HepG2 (cell line): ENCODE measurements around the gene SKI. TPM values are rescaled to one million over a fixed set of nuclear protein-coding genes. Genes with fewer than 3 reads are reported as not detected.

Source experiments
- ARID2 ChIP-seq: sonication (generic); formaldehyde crosslinking; IDR thresholded peaks from 2 replicates; pipeline ENCODE4 v1.8.1; 2022; ENCODE audit warnings: mild to moderate bottlenecking, missing genetic modification reagents, borderline replicate concordance
- CBX5 ChIP-seq: sonication (generic); formaldehyde crosslinking; IDR thresholded peaks from 2 replicates; pipeline ENCODE4 v1.4.0; 2020; ENCODE audit warnings: missing genetic modification reagents, borderline replicate concordance
- HNRNPLL ChIP-seq: fragments of 200-400 bp; formaldehyde crosslinking; IDR thresholded peaks from 2 replicates; pipeline ENCODE4 v1.6.1; 2017; ENCODE audit warnings: mild to moderate bottlenecking, low read depth, low read length; ENCODE audit not compliant: poor library complexity, severe bottlenecking
- HOXA3 ChIP-seq: sonication (generic); formaldehyde crosslinking; IDR thresholded peaks from 2 replicates; pipeline ENCODE4 v1.5.0; 2020; ENCODE audit warnings: missing genetic modification reagents
- HOXA9 ChIP-seq: sonication (generic); formaldehyde crosslinking; IDR thresholded peaks from 2 replicates; pipeline ENCODE4 v1.8.1; 2022; ENCODE audit warnings: missing genetic modification reagents, mild to moderate bottlenecking, moderate library complexity, borderline replicate concordance
- KDM2A ChIP-seq: sonication (generic); formaldehyde crosslinking; IDR thresholded peaks from 2 replicates; pipeline ENCODE4 v1.4.0; 2020; ENCODE audit warnings: low read depth, missing genetic modification reagents, borderline replicate concordance
- KMT2A ChIP-seq: sonication (generic); formaldehyde crosslinking; IDR thresholded peaks from 2 replicates; pipeline ENCODE4 v1.4.0; 2020; ENCODE audit warnings: missing genetic modification reagents
- MED8 ChIP-seq: sonication (generic); formaldehyde crosslinking; IDR thresholded peaks from 2 replicates; pipeline ENCODE4 v1.8.1; 2023; ENCODE audit warnings: mild to moderate bottlenecking, missing genetic modification reagents; ENCODE audit not compliant: insufficient replicate concordance
- NAIF1 ChIP-seq: sonication (generic); formaldehyde crosslinking; IDR thresholded peaks from 2 replicates; pipeline ENCODE4 v1.5.0; 2020; ENCODE audit warnings: mild to moderate bottlenecking, missing genetic modification reagents, borderline replicate concordance
- NONO ChIP-seq, 2 experiments: fragments of 450-650 bp in 1 of 2; sonication (generic) in 1 of 2; formaldehyde crosslinking in 1 of 2; IDR thresholded peaks in 1 of 2; conservative IDR thresholded peaks in 1 of 2; 2 replicates each; pipeline versions ENCODE4 v1.6.1 to v1.8.0; 2017 to 2022; ENCODE audit warnings: mild to moderate bottlenecking in 1 of 2, missing genetic modification reagents in 1 of 2, moderate library complexity in 1 of 2
- PHF8 ChIP-seq: sonication (generic); formaldehyde crosslinking; IDR thresholded peaks from 2 replicates; pipeline ENCODE4 v1.5.0; 2020; ENCODE audit warnings: missing genetic modification reagents
- RAD21 ChIP-seq: fragments of 450-650 bp; formaldehyde crosslinking; IDR thresholded peaks from 2 replicates; pipeline ENCODE4 v1.5.0; 2020; ENCODE audit warnings: mild to moderate bottlenecking
- RARA ChIP-seq: IDR thresholded peaks from 2 replicates; pipeline ENCODE4 v1.6.1; 2016; ENCODE audit warnings: missing genetic modification reagents, missing compliant biosample characterization
- SATB2 ChIP-seq: sonication (generic); formaldehyde crosslinking; IDR thresholded peaks from 2 replicates; pipeline ENCODE4 v1.5.0; 2020; ENCODE audit warnings: missing genetic modification reagents
- SMAD1 ChIP-seq: sonication (generic); formaldehyde crosslinking; IDR thresholded peaks from 2 replicates; pipeline ENCODE4 v1.4.0; 2020; ENCODE audit warnings: missing genetic modification reagents, low read depth, mild to moderate bottlenecking, borderline replicate concordance
- TBX2 ChIP-seq: sonication (generic); formaldehyde crosslinking; IDR thresholded peaks from 2 replicates; pipeline ENCODE4 v1.5.0; 2020; ENCODE audit warnings: missing genetic modification reagents, mild to moderate bottlenecking, borderline replicate concordance
- TSC22D2 ChIP-seq: sonication (generic); formaldehyde crosslinking; IDR thresholded peaks from 2 replicates; pipeline ENCODE4 v1.5.1; 2020; ENCODE audit warnings: missing genetic modification reagents, mild to moderate bottlenecking, borderline replicate concordance
- ZBTB38 ChIP-seq: sonication (generic); formaldehyde crosslinking; IDR thresholded peaks from 2 replicates; pipeline ENCODE4 v1.5.1; 2020; ENCODE audit warnings: mild to moderate bottlenecking, missing genetic modification reagents
- ZNF143 ChIP-seq: sonication (generic); formaldehyde crosslinking; IDR thresholded peaks from 2 replicates; pipeline ENCODE4 v1.4.0; 2020; ENCODE audit warnings: missing genetic modification reagents
- ZNF768 ChIP-seq: sonication (generic); formaldehyde crosslinking; IDR thresholded peaks from 2 replicates; pipeline ENCODE4 v1.4.0; 2020; ENCODE audit warnings: missing genetic modification reagents
- polyA plus RNA-seq, 8 experiments: library from polyadenylated mRNA; depleted of rRNA in 3 of 8; stranded (reverse) in 7 of 8; unstranded in 1 of 8; fragments of >200 nt; fragmentation: Illumina TruSeq in 4 of 8; extraction: Trizol in 4 of 8; gene quantifications; 2 replicates each; pipeline versions ENCODE4 v1.2.1 to v1.2.3, GENCODE V29; 2011 to 2016; ENCODE audit warnings: low read depth in 4 of 8, missing spikeins in 1 of 8, mixed read lengths in 1 of 8; ENCODE audit not compliant: insufficient read depth in 1 of 8
- total RNA-seq, 5 experiments: library from RNA; depleted of rRNA; stranded (reverse); fragments of >200 nt; fragmentation: Illumina TruSeq; extraction: Trizol; gene quantifications; 2 replicates each; pipeline ENCODE4 v1.2.3, GENCODE V29; 2016; ENCODE audit warnings: low read depth in 1 of 5
- TF ChIP-seq, protein P1 (sequence below): sonication (generic); formaldehyde crosslinking; IDR thresholded peaks from 2 replicates; pipeline ENCODE4 v1.5.0; 2020; ENCODE audit warnings: missing genetic modification reagents, mild to moderate bottlenecking, borderline replicate concordance
- TF ChIP-seq, protein P2 (sequence below): sonication (generic); formaldehyde crosslinking; IDR thresholded peaks from 2 replicates; pipeline ENCODE4 v1.5.0; 2020; ENCODE audit warnings: missing genetic modification reagents, mild to moderate bottlenecking, borderline replicate concordance
- TF ChIP-seq, protein P3 (sequence below): sonication (generic); formaldehyde crosslinking; IDR thresholded peaks from 2 replicates; pipeline ENCODE4 v1.4.0; 2020; ENCODE audit warnings: mild to moderate bottlenecking, missing genetic modification reagents
- TF ChIP-seq, protein P4 (sequence below): sonication (generic); formaldehyde crosslinking; IDR thresholded peaks from 2 replicates; pipeline ENCODE4 v1.4.0; 2020; ENCODE audit warnings: mild to moderate bottlenecking, missing genetic modification reagents

Gene SKI
- total and polyA plus RNA-seq, 2 of the 13 experiments (the other 11 are each of a cell fraction or from before 2014, with no cell fraction given) = 4.7 to 6.9 TPM

DNA sequence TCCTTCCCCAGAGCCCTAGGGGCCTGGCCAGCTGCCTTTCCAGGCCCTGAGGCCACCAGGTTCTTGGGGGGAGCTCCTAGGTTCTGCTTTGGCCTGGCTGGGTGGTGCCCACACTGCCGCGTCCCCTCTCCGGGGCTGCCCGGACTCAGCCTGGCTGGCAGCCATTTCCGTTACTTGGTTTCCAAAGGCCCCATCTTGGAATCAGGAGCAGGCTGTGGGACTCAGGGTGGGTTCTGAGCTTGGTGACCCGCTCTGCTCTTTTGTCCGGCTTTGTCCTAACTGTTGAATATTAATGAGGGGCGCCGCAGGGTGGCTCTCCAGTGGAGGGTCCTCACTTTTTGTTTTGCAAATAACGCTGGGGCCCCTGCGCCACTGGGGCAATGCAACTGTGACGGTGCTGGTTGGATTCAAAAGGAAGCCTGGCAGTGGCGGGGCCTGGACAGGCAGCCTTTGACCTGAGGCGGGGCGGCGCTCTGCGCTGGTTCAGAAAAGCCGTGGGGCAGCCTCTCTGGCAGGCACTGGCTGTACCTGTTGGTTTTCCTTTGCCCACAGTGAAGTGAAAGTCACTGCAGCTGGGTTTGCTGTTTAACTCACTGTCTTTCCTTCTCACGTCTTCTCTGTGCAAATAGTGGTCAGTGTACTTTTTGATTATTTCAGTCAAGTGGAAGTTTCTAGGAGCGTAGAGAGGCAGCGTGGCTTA is 20.2 kb downstream of the SKI start (continued):
- TF ChIP-seq, protein P1, sequence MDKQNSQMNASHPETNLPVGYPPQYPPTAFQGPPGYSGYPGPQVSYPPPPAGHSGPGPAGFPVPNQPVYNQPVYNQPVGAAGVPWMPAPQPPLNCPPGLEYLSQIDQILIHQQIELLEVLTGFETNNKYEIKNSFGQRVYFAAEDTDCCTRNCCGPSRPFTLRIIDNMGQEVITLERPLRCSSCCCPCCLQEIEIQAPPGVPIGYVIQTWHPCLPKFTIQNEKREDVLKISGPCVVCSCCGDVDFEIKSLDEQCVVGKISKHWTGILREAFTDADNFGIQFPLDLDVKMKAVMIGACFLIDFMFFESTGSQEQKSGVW (CRISPR knock-in tag) = no peak
- TF ChIP-seq ZNF143 (no peak), TBX2 (CRISPR knock-in tag) (0 out of 2 replicates have a peak, but pooled peaks have one; percentile 5), ZBTB38 (CRISPR knock-in tag) (peak; percentile 8; the same call in 1 of the 2 replicates), ZNF768 (CRISPR knock-in tag) (peak; percentile 81; the same call in 1 of the 2 replicates), NONO (IDR thresholded peaks at IDR 0.05) (no peak), NONO (CRISPR knock-in tag; conservative IDR thresholded peaks at IDR 0.05) (no peak), HNRNPLL (peak; percentile 70), KMT2A (CRISPR knock-in tag) (peak; percentile 84; the same call in 1 of the 2 replicates), ARID2 (CRISPR knock-in tag) (no peak), MED8 (CRISPR knock-in tag) (no peak), PHF8 (CRISPR knock-in tag) (0 out of 2 replicates have a peak, but pooled peaks have one; percentile 16), SMAD1 (CRISPR knock-in tag) (no peak), NAIF1 (CRISPR knock-in tag) (no peak), HOXA9 (CRISPR knock-in tag) (no peak), HOXA3 (CRISPR knock-in tag) (peak; percentile 82), SATB2 (CRISPR knock-in tag) (no peak; the same call in 1 of the 2 replicates), RARA (CRISPR knock-in tag) (peak; percentile 35; the same call in 1 of the 2 replicates), KDM2A (CRISPR knock-in tag) (peak; percentile 31; the same call in 1 of the 2 replicates), TSC22D2 (no peak), RAD21 (CRISPR knock-in tag) (0 out of 2 replicates have a peak, but pooled peaks have one; percentile 23), CBX5 (no peak)
- TF ChIP-seq, protein P2, sequence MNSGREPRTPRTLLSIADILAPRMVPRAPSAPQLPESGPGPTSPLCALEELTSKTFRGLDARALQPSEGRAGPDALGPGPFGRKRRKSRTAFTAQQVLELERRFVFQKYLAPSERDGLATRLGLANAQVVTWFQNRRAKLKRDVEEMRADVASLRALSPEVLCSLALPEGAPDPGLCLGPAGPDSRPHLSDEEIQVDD (CRISPR knock-in tag) = no peak
- TF ChIP-seq, protein P3, sequence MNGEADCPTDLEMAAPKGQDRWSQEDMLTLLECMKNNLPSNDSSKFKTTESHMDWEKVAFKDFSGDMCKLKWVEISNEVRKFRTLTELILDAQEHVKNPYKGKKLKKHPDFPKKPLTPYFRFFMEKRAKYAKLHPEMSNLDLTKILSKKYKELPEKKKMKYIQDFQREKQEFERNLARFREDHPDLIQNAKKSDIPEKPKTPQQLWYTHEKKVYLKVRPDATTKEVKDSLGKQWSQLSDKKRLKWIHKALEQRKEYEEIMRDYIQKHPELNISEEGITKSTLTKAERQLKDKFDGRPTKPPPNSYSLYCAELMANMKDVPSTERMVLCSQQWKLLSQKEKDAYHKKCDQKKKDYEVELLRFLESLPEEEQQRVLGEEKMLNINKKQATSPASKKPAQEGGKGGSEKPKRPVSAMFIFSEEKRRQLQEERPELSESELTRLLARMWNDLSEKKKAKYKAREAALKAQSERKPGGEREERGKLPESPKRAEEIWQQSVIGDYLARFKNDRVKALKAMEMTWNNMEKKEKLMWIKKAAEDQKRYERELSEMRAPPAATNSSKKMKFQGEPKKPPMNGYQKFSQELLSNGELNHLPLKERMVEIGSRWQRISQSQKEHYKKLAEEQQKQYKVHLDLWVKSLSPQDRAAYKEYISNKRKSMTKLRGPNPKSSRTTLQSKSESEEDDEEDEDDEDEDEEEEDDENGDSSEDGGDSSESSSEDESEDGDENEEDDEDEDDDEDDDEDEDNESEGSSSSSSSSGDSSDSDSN (CRISPR knock-in tag) = peak; percentile 60
- TF ChIP-seq, protein P4, sequence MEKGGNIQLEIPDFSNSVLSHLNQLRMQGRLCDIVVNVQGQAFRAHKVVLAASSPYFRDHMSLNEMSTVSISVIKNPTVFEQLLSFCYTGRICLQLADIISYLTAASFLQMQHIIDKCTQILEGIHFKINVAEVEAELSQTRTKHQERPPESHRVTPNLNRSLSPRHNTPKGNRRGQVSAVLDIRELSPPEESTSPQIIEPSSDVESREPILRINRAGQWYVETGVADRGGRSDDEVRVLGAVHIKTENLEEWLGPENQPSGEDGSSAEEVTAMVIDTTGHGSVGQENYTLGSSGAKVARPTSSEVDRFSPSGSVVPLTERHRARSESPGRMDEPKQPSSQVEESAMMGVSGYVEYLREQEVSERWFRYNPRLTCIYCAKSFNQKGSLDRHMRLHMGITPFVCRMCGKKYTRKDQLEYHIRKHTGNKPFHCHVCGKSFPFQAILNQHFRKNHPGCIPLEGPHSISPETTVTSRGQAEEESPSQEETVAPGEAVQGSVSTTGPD (CRISPR knock-in tag) = peak; percentile 76
